Measurements from ENCODE around the gene ARID1B.

ARID1B gene

GRCh38 chr6:157097255-157097955 lies 320.2 kb downstream of the ARID1B start:
- peaks cover 0 to 3% of the 10 kb centered on the region in 2 experiments; a peak in 1 of 3 replicates for H3K36me3 ChIP-seq (ENCODE audit: control insufficient read depth in 2 of 2, insufficient read depth in 1 of 2, low read length in 2 of 2)
- no peaks in the 10 kb centered on the region for H3K9me3 ChIP-seq (ENCODE audit: control insufficient read depth, insufficient read depth, low read depth, low read length)
- ChIA-PET POLR2A (no interaction called here), CTCF (interaction anchor here (0.9 kb wide), 1 partner anchor 14 kb away, joined by 5 read pairs; no protein-coding TSS in a partner anchor)
- no peak overlapping the region for H3K4me3 ChIP-seq (ENCODE audit: low read depth, low read length)
- no peak for TF ChIP-seq YY2 (tag by site-specific recombination; IDR thresholded peaks at IDR 0.05)
- TF ChIP-seq ZSCAN4 (tag by site-specific recombination; IDR thresholded peaks at IDR 0.05) = no peak
- TF ChIP-seq CTCF (tag by site-specific recombination; IDR thresholded peaks at IDR 0.05) = no peak
- no peak for TF ChIP-seq ZNF366 (tag by site-specific recombination; conservative IDR thresholded peaks at IDR 0.05)
- no peak for TF ChIP-seq ZNF639 (tag by site-specific recombination; IDR thresholded peaks at IDR 0.05)
- TF ChIP-seq ZNF610 (tag by site-specific recombination; IDR thresholded peaks at IDR 0.05; ENCODE audit: borderline replicate concordance) = no peak
- no peak for TF ChIP-seq ZNF341 (tag by site-specific recombination; IDR thresholded peaks at IDR 0.05; ENCODE audit: low read depth)
- no peak for TF ChIP-seq GLIS2 (tag by site-specific recombination; IDR thresholded peaks at IDR 0.05)
- TF ChIP-seq ZNF600 (tag by site-specific recombination; IDR thresholded peaks at IDR 0.05) = no peak
- H3K4me1 ChIP-seq (ENCODE audit: control insufficient read depth, insufficient read depth, low read length) = peaks cover 2% of the 10 kb centered on the region; the same call in 1 of the 2 replicates
- H3K27ac ChIP-seq (ENCODE audit: extremely low read depth, low read depth, low read length) = no peak overlapping the region

- POLR2A ChIA-PET = no interaction called here
- CTCF ChIA-PET = interaction anchor here (0.6 to 1.1 kb wide), 2 partner anchors 9 to 13 kb away, joined by 3 to 6 read pairs; no protein-coding TSS in a partner anchor
- Histone ChIP-seq H3K4me3 (ENCODE audit: low read depth, low read length) (no peak overlapping the region), H3K4me1 (ENCODE audit: control insufficient read depth, insufficient read depth, low read length) (no peaks in the 10 kb centered on the region), H3K27ac (ENCODE audit: extremely low read depth, low read depth, low read length) (no peak overlapping the region), H3K9me3 (ENCODE audit: control insufficient read depth, insufficient read depth, low read depth, low read length) (no peaks in the 10 kb centered on the region), H3K36me3 (ENCODE audit: control insufficient read depth in 2 of 2, insufficient read depth in 1 of 2, low read length in 2 of 2) (peaks cover 0 to 3% of the 10 kb centered on the region in 2 experiments; a peak in 1 of 3 replicates)
- TF ChIP-seq ZBTB48 (tag by site-specific recombination; IDR thresholded peaks at IDR 0.05) (no peak), HOXD13 (CRISPR knock-in tag; IDR thresholded peaks at IDR 0.05; ENCODE audit: borderline replicate concordance) (no peak), ZNF837 (tag by site-specific recombination; IDR thresholded peaks at IDR 0.05) (no peak), ZNF416 (tag by site-specific recombination; IDR thresholded peaks at IDR 0.05) (no peak), FEZF1 (tag by site-specific recombination; IDR thresholded peaks at IDR 0.05) (no peak), ZNF214 (tag by site-specific recombination; IDR thresholded peaks at IDR 0.05; ENCODE audit: borderline replicate concordance) (no peak), SCRT2 (tag by site-specific recombination; IDR thresholded peaks at IDR 0.05) (no peak)
These were observed 321.8 kb downstream of the ARID1B start for GRCh38 chr6:157098999-157099398.

DNA sequence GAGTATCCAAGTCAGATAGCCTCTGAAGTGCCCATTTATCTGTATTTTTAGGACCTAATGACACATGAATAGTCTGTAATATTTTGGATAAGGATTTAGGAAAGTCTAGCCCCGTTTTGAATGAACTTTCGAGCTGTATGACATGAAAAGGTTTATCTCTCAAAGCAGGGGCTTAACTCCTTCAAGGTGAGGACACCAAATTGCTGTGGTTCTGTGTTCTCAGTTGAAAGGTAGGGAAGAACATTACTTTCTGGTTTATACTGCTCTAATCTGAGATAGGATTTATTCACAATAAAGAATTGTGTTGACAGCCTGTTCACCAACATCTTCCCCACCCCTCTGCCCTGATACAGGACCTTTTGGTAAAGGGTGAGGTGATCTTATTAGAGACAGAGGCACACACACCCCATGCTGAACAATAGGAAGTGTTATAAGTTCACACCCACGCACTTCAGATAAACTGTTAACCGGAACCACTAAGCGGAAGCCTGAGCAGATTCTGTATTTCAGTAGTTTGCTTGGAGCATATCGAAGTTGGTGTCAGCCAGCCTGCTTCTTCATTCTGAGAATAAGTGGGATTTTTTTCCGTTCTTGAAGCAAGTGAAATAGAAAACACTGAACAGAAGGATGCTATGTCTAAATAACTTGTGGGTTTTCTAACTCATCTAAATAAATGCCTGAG lies 322.9 kb downstream of the ARID1B start:
- H3K9me3 ChIP-seq (ENCODE audit: control insufficient read depth, insufficient read depth, low read depth, low read length) = no peaks in the 10 kb centered on the region
- no peaks in the 10 kb centered on the region for H3K4me1 ChIP-seq (ENCODE audit: control insufficient read depth, insufficient read depth, low read length)
- no peak overlapping the region for H3K27ac ChIP-seq (ENCODE audit: extremely low read depth, low read depth, low read length)
- CTCF ChIA-PET = interaction anchor here (0.6 to 1.1 kb wide), 2 partner anchors 11 to 1030 kb away, joined by 3 to 6 read pairs; no protein-coding TSS in a partner anchor
- POLR2A ChIA-PET = no interaction called here
- H3K4me3 ChIP-seq (ENCODE audit: low read depth, low read length) = no peak overlapping the region
- peaks cover 0 to 3% of the 10 kb centered on the region in 2 experiments; a peak in 1 of 3 replicates for H3K36me3 ChIP-seq (ENCODE audit: control insufficient read depth in 2 of 2, insufficient read depth in 1 of 2, low read length in 2 of 2)
- TF ChIP-seq ZNF549 (tag by site-specific recombination; IDR thresholded peaks at IDR 0.05) = no peak
- TF ChIP-seq ZNF510 (tag by site-specific recombination; IDR thresholded peaks at IDR 0.05; ENCODE audit: insufficient replicate concordance) = no peak
- TF ChIP-seq ZNF747 (tag by site-specific recombination; IDR thresholded peaks at IDR 0.05) = no peak
- TF ChIP-seq HOXC10 (CRISPR knock-in tag; IDR thresholded peaks at IDR 0.05) = no peak
- TF ChIP-seq ZNF10 (tag by site-specific recombination; IDR thresholded peaks at IDR 0.05) = no peak
- TF ChIP-seq HOXA7 (CRISPR knock-in tag; IDR thresholded peaks at IDR 0.05; ENCODE audit: borderline replicate concordance) = no peak
- no peak for TF ChIP-seq ZNF175 (tag by site-specific recombination; IDR thresholded peaks at IDR 0.05)
- no peak for TF ChIP-seq ZBTB1 (tag by site-specific recombination; IDR thresholded peaks at IDR 0.05)

Measured in HEK293 (cell line).